Measurements from ENCODE around the gene VAV1. TPM values are rescaled to one million over a fixed set of nuclear protein-coding genes. Genes with fewer than 3 reads are reported as not detected.

Gene VAV1
- total and polyA plus RNA-seq, 10 of the 15 experiments (the other 5 are each of a cell fraction or from before 2014, with no cell fraction given), result 1.6 to 76.8 (median 40.7) TPM

- POLR2A ChIA-PET, result interaction anchor here (1.2 kb wide), 1 partner anchor 138 kb away, joined by 4 read pairs; no protein-coding TSS in a partner anchor
- H2AFZ ChIP-seq (ENCODE audit: control insufficient read depth, low read depth, low read length), result no peak overlapping the region
- in situ Hi-C loops (cut with MboI) (no loop called here), intact Hi-C loops (cut with micrococcal nuclease; ENCODE audit: unreplicated experiment) (no loop called here)
- no peak overlapping the region for H3K9ac ChIP-seq (ENCODE audit: control insufficient read depth, insufficient read depth, low read length)
- no peaks in the 10 kb centered on the region for H3K36me3 ChIP-seq (ENCODE audit: control insufficient read depth in 2 of 2, insufficient read depth in 2 of 2, low read length in 1 of 2)
- H3K4me3 ChIP-seq, result no peak overlapping the region
- FAIRE-seq (no peak), ATAC-seq (no peak), DNase-seq (ENCODE audit: low read depth, low spot score) (no peak)
- H3K27ac ChIP-seq (ENCODE audit: control insufficient read depth, insufficient read depth), result no peak overlapping the region
- no peaks in the 10 kb centered on the region for H4K20me1 ChIP-seq (ENCODE audit: control insufficient read depth, insufficient read depth)
- H3K9me3 ChIP-seq (replicated peaks; ENCODE audit: control insufficient read depth, insufficient read depth, low read length), result no peaks in the 10 kb centered on the region
- WGBS (ENCODE audit: insufficient coverage, insufficient replicate concordance, low lambda C conversion rate, missing lambda C conversion rate), result 84% methylated on average over 16 of the region's 16 CpGs
- SMC1A ChIA-PET (ENCODE audit: uncharacterized antibody, unreplicated experiment), result interaction anchor here (0.9 to 1.6 kb wide), 4 partner anchors 10 to 138 kb away, joined by 3 to 5 read pairs (median 3); no protein-coding TSS in a partner anchor
- TF ChIP-seq POLR2AphosphoS2 (IDR thresholded peaks at IDR 0.05; ENCODE audit: low read depth, low read length) (no peak), TCF7 (IDR thresholded peaks at IDR 0.05; ENCODE audit: borderline replicate concordance) (no peak), NBN (IDR thresholded peaks at IDR 0.05) (no peak), IRF4 (IDR thresholded peaks at IDR 0.05; ENCODE audit: low read depth, low read length) (no peak), HSF1 (IDR thresholded peaks at IDR 0.05; ENCODE audit: low read depth, low read length) (no peak), CTCF (IDR thresholded peaks at IDR 0.05 in 2 of 3, conservative IDR thresholded peaks at IDR 0.05 in 1 of 3; ENCODE audit: control insufficient read depth in 2 of 3, extremely low read depth in 1 of 3, insufficient read depth in 1 of 3, low read depth in 3 of 3, low read length in 3 of 3) (no peak), ZBED1 (IDR thresholded peaks at IDR 0.05; ENCODE audit: borderline replicate concordance) (no peak), ASH2L (IDR thresholded peaks at IDR 0.05; ENCODE audit: borderline replicate concordance, low read depth) (no peak), JUNB (IDR thresholded peaks at IDR 0.05) (no peak), SMARCA5 (IDR thresholded peaks at IDR 0.05) (no peak), SKIL (IDR thresholded peaks at IDR 0.05; ENCODE audit: low read depth, poor library complexity, severe bottlenecking) (no peak), HDAC6 (IDR thresholded peaks at IDR 0.05; ENCODE audit: unreplicated experiment) (no peak), E2F4 (IDR thresholded peaks at IDR 0.05; ENCODE audit: low read depth, low read length) (no peak), RAD51 (IDR thresholded peaks at IDR 0.05) (no peak), ZSCAN29 (IDR thresholded peaks at IDR 0.05) (no peak), BCL11A (IDR thresholded peaks at IDR 0.05; ENCODE audit: low read depth, low read length) (no peak), ESRRA (IDR thresholded peaks at IDR 0.05; ENCODE audit: low read length) (no peak), SUPT20H (IDR thresholded peaks at IDR 0.05; ENCODE audit: borderline replicate concordance, control insufficient read depth, low read depth, low read length) (no peak)
- no peaks in the 10 kb centered on the region for H3K27me3 ChIP-seq (replicated peaks in 1 of 2; ENCODE audit: control insufficient read depth in 2 of 2, insufficient read depth in 2 of 2, low read length in 1 of 2)
- CTCF ChIA-PET, result interaction anchor here (0.9 to 1.7 kb wide), 4 partner anchors 11 to 138 kb away, joined by 3 to 6 read pairs (median 4); partner anchors contain the start of gene GPR108
- no TSS peak for BruUV-seq (replicated peaks)
- no peak overlapping the region for H3K4me2 ChIP-seq (ENCODE audit: control insufficient read depth, insufficient read depth)
- no peaks in the 10 kb centered on the region for H3K79me2 ChIP-seq (ENCODE audit: control insufficient read depth, insufficient read depth, low read length)
- peaks cover 39% of the 10 kb centered on the region for H3K4me1 ChIP-seq (ENCODE audit: control insufficient read depth, insufficient read depth, low read length)
- RAD21 ChIA-PET (ENCODE audit: unreplicated experiment), result no interaction called here
Measured at GRCh38 chr19:6725513-6726231, 46.8 kb upstream of the VAV1 start.

Data from GM12878 (cell line).